Neural cell (in vitro differentiated cells): Measurements from ENCODE around the gene SAMD14. TPM values are rescaled to one million over a fixed set of nuclear protein-coding genes. Genes with fewer than 3 reads are reported as not detected.

ENCODE experiments used
- H2AFZ ChIP-seq: fragments of 200-600, 300-800 bp; sonication (generic), shearing (Covaris generic); 2 replicates; pipeline ENCODE4 v1.6.0; 2014; ENCODE audit warnings: low read depth, mild to moderate bottlenecking, antibody characterized with exemption, low read length, moderate library complexity
- H3F3A ChIP-seq: fragments of 200-600 bp; shearing (Covaris generic); 2 replicates; pipeline ENCODE4 v1.6.1; 2016; ENCODE audit warnings: mild to moderate bottlenecking, moderate library complexity, mixed read lengths, antibody characterized with exemption, low read length; ENCODE audit not compliant: insufficient read depth, poor library complexity, severe bottlenecking
- H3K27ac ChIP-seq: fragments of 200-600, 300-800 bp; sonication (generic), shearing (Covaris generic); 2 replicates; pipeline ENCODE4 v1.5.1; 2014; ENCODE audit warnings: mild to moderate bottlenecking, low read length, moderate library complexity
- H3K27me3 ChIP-seq: fragments of 300-800, 200-600 bp; sonication (generic), shearing (Covaris generic); 2 replicates; pipeline ENCODE4 v1.6.0; 2014; ENCODE audit warnings: mild to moderate bottlenecking, low read depth, low read length, moderate library complexity; ENCODE audit not compliant: insufficient read depth
- H3K36me3 ChIP-seq: fragments of 300-800, 200-600 bp; sonication (generic), shearing (Covaris generic); 2 replicates; pipeline ENCODE4 v1.5.1; 2014; ENCODE audit warnings: mild to moderate bottlenecking, antibody characterized with exemption, low read length, moderate library complexity; ENCODE audit not compliant: insufficient read depth
- H3K4me2 ChIP-seq: fragments of 300-800, 200-600 bp; sonication (generic), shearing (Covaris generic); 2 replicates; pipeline ENCODE4 v1.6.0; 2014; ENCODE audit warnings: mild to moderate bottlenecking, low read length
- H3K4me3 ChIP-seq: fragments of 300-800, 200-600 bp; sonication (generic), shearing (Covaris generic); 2 replicates; pipeline ENCODE4 v1.5.1; 2014; ENCODE audit warnings: mild to moderate bottlenecking, low read length, moderate library complexity
- H3K79me2 ChIP-seq: fragments of 200-600 bp; shearing (Covaris generic); replicated peaks from 2 replicates; pipeline ENCODE4 v1.6.0; 2014; ENCODE audit warnings: mild to moderate bottlenecking, low read length, moderate library complexity; ENCODE audit not compliant: insufficient read depth
- H3K9ac ChIP-seq: fragments of 300-800, 200-600 bp; sonication (generic), shearing (Covaris generic); 2 replicates; pipeline ENCODE4 v1.6.1; 2016; ENCODE audit warnings: mild to moderate bottlenecking, low read length, mixed read lengths
- H3K9me2 ChIP-seq: fragments of 200-600 bp; shearing (Covaris generic); 2 replicates; pipeline ENCODE4 v1.6.1; 2016; ENCODE audit warnings: mild to moderate bottlenecking, low read length, mixed read lengths; ENCODE audit not compliant: insufficient read depth
- H3K9me3 ChIP-seq: fragments of 200-600, 300-800 bp; sonication (generic), shearing (Covaris generic); 2 replicates; pipeline ENCODE4 v1.6.1; 2016; ENCODE audit warnings: mild to moderate bottlenecking, mixed run types, low read length, moderate library complexity, mixed read lengths
- H4K20me1 ChIP-seq: fragments of 200-600 bp; shearing (Covaris generic); 2 replicates; pipeline ENCODE4 v1.6.1; 2016; ENCODE audit warnings: mild to moderate bottlenecking, mixed run types; ENCODE audit not compliant: insufficient read depth
- CTCF ChIP-seq: fragments of 450-650 bp; IDR thresholded peaks from 2 replicates; pipeline ENCODE4 v1.5.1; 2014; ENCODE audit warnings: antibody characterized with exemption, mild to moderate bottlenecking, moderate library complexity; ENCODE audit not compliant: poor library complexity, severe bottlenecking
- EP300 ChIP-seq: fragments of 450-650 bp; conservative IDR thresholded peaks from 2 replicates; pipeline ENCODE4 v1.6.1; 2014; ENCODE audit warnings: antibody characterized with exemption, mild to moderate bottlenecking, moderate library complexity; ENCODE audit not compliant: poor library complexity, severe bottlenecking
- EZH2 ChIP-seq: fragments of 200-600, 300-800 bp; shearing (Covaris generic), sonication (generic); IDR thresholded peaks from 2 replicates; pipeline ENCODE4 v1.6.1; 2014; ENCODE audit warnings: antibody characterized with exemption, low read length, borderline replicate concordance, mild to moderate bottlenecking; ENCODE audit not compliant: insufficient read depth, poor library complexity, severe bottlenecking
- MXI1 ChIP-seq: fragments of 450-650 bp; conservative IDR thresholded peaks from 2 replicates; pipeline ENCODE4 v1.6.1; 2014; ENCODE audit warnings: antibody characterized with exemption, mild to moderate bottlenecking; ENCODE audit not compliant: poor library complexity, severe bottlenecking
- POLR2AphosphoS5 ChIP-seq: IDR thresholded peaks from 2 replicates; pipeline ENCODE4 v1.6.1; 2012
- RAD21 ChIP-seq: fragments of 450-650 bp; conservative IDR thresholded peaks from 2 replicates; pipeline ENCODE4 v1.6.1; 2014; ENCODE audit warnings: antibody characterized with exemption, mild to moderate bottlenecking, moderate library complexity
- REST ChIP-seq: IDR thresholded peaks from 2 replicates; pipeline ENCODE4 v1.6.1; 2012; ENCODE audit warnings: borderline replicate concordance
- SMC3 ChIP-seq: fragments of 450-650 bp; conservative IDR thresholded peaks from 2 replicates; pipeline ENCODE4 v1.6.1; 2014; ENCODE audit warnings: antibody characterized with exemption, mild to moderate bottlenecking, moderate library complexity; ENCODE audit not compliant: poor library complexity
- TAF1 ChIP-seq: IDR thresholded peaks from 2 replicates; pipeline ENCODE4 v1.6.1; 2012; ENCODE audit warnings: low read depth
- polyA plus RNA-seq: library from polyadenylated mRNA; depleted of rRNA; stranded (reverse); fragments of >200 nt; gene quantifications from 2 replicates; pipeline ENCODE4 v1.2.3, GENCODE V29; 2014

SAMD14 gene
- polyA plus RNA-seq, 1 donor from 2014 or later = 105 TPM

- Histone ChIP-seq H4K20me1 (no peaks in the 10 kb centered on the region), H3K4me2 (no peak overlapping the region), H3K9me2 (no peaks in the 10 kb centered on the region), H3K9me3 (no peaks in the 10 kb centered on the region), H3K79me2 (peaks cover 4% of the 10 kb centered on the region), H3K4me3 (no peak overlapping the region), H3F3A (no peaks in the 10 kb centered on the region), H2AFZ (no peak overlapping the region), H3K36me3 (no peaks in the 10 kb centered on the region), H3K27me3 (no peaks in the 10 kb centered on the region), H3K9ac (no peak overlapping the region), H3K27ac (no peak overlapping the region)
- TF ChIP-seq EP300 (no peak), SMC3 (no peak), TAF1 (no peak), RAD21 (no peak), MXI1 (no peak), POLR2AphosphoS5 (no peak), EZH2 (no peak), CTCF (no peak), REST (no peak)
These were observed 25.3 kb upstream of the SAMD14 start for GRCh38 chr17:50155115-50155819.

- Histone ChIP-seq H3K4me2 (no peak overlapping the region), H3K9ac (no peak overlapping the region), H3K4me3 (no peak overlapping the region), H3K27ac (no peak overlapping the region), H2AFZ (no peak overlapping the region), H3K36me3 (no peaks in the 10 kb centered on the region), H3K79me2 (peaks cover 10% of the 10 kb centered on the region), H3F3A (no peaks in the 10 kb centered on the region), H4K20me1 (peaks cover under 1% of the 10 kb centered on the region), H3K27me3 (no peaks in the 10 kb centered on the region), H3K9me3 (no peaks in the 10 kb centered on the region), H3K9me2 (no peaks in the 10 kb centered on the region)
- no peak for TF ChIP-seq RAD21
- TF ChIP-seq EP300 = no peak
- no peak for TF ChIP-seq REST
- TF ChIP-seq TAF1 = no peak
These were observed 24.6 kb upstream of the SAMD14 start for GRCh38 chr17:50154604-50155003.
